HG03520 (cell line): ENCODE measurements around the gene TNS1.

ENCODE experiments used
- ATAC-seq: cut with Tn5 transposase; IDR thresholded peaks from one replicate; pipeline ENCODE4 v1.9.1; 2021; ENCODE audit warnings: mild to moderate bottlenecking, moderate library complexity; ENCODE audit not compliant: unreplicated experiment

The TNS1 gene

DNA sequence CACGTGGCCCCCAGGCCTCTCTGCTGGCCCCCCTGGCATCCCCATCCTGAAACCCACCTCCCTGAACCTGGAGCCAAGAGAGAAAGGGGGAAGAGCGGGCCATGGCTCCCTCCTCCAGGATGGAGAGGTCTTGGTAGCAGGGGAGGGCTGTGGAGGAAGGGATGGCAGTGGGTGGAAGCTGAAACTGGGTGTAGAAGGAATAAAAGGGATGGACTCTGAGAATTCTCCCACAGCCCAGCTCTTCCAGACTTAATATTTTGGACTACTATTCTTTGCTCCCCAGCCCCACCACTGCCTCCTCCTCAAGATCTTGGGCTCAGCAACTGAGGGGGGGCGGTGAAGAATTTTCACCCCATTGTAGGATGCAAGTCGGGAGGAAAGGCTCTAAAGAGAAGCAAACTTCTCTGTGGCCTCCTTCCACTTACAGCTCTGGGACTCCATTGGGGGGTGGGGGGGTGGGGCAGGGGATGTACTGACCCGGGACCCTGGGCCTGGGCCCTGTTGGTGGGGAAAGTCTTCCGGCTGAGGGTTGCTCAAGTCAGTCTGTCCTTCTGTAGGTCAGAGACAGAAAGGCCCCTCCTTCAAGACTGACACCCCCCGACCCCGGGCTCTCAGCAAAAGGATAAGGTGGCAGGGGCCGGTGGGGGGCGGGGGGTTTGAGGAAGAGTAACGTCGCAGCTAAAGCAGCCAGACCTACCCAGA is 501 bp downstream of the TNS1 start:
- no peak for ATAC-seq

DNA sequence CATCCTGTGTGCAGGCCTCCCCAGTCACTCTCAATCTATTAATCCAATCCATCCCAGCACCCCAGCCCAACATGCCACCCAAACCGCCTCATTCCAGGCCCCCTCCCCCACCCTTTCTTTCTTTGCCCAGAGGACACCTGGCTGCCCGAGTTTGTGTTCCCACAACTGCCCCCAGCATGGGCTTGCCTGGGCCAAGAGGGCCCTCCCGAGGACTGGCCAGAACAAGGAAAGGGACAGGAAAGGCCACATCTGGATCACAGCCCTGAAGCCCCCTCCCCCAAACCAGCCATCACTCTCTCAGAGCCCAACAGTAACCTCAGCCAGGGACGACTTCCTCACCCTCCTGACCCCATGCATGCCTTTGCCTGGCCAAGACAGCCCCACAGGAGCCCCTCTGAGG is 1.2 kb downstream of the TNS1 start:
- no peak for ATAC-seq

DNA sequence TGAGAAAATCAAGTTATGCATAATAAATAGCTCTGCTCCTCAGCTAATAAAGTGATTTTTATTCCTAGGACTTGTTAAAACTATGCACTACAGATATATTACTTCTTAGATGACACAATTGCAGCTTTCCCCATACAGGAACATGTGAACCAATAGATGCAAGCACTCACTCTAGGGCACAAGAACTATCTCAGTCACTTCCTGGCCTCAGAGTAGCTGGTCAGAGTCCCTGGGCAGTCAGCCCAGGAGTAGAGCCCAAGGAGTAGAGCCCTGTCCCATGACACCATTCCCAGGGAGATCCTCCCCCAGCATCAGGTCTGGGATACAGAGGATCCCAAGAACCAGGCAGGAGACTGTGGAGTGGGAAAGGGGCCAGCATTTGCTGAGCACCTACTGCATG is 2.7 kb downstream of the TNS1 start:
- no peak for ATAC-seq

DNA sequence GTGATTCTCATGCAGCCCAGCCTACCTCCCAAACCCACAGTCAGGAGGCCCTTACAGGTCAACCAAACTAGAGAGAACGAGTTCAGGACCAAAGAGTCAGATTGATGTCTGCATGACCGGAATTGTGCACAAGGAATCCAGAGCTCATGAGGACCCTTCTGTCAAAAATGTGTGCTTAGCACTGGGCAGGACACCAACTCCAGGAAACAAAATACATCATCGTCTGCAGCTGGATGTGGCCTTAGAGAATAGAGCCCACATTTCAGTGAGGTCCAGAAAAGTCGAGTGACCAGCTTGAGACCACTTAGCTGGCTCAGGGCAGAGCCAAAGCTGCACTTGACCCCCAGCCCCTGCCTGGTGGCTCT is 3.2 kb downstream of the TNS1 start:
- no peak for ATAC-seq

DNA sequence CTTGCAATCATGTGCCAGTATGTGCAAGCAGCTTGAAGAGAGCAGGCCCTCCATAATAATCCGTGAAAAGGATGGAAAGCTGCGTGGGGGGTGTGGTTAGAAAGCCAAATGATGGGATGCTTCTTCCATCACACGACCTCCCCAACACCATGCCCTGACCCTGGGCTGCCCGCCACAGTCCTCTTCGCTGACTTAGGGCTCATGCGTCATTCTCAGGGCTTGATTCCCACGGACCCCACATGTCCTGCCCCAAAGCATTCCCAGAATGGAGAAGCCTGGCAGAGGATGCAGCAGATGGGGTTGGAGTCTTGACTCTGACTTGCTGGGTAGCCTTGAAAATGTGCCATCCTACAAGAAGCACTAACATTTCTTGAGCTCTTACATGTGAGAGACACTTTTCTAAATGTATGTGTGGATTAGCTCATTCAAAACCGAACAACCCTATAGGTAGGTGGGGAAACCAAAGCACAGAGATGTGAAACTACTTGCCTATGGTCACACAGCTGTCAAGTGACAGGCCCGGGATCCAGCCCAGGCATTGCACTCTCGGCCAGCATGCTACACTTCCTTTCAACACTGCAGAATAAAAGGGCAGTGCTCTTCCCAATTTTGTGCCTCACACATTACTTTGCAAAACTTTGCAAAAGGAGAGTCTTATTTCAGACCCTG is 3.7 kb downstream of the TNS1 start:
- no peak for ATAC-seq

DNA sequence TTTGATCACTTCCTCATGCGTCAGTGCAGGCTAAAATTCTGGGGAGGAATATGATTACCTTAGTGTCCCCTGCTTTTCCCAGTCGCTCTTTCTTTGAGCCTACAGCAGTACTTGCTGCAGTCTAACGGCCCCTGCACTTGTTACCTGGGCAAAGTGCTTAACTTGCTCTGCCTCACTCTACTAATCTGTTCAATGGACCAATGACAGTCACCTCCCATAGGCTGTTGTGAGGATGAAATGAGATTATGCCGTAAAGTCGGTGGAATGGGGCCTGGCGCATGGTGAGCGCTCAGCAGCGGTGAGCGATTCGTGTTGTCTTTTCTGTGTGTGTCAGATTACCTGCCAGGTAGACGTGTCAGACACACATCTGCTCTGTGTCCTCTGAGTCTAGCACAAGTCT is 5.3 kb downstream of the TNS1 start:
- no peak for ATAC-seq

DNA sequence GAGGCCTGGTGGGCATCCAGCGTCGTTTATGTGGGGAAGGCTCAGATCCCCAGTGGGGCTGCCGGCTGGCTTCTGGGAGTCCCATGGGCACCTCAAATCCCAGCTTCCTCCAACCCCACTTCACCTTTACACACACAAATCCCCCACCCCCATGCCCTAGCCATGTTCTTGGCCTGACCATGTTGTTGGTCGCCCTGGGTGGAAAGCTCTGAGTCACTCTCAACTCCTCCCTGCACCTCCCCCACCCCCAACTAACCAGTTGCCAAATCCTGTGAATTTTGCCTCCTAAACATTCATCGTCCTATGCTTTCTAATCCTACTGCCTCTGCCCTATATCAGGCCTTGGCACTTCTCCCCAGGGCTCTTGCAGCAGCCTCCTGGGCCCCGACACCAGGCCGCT is 6.4 kb downstream of the TNS1 start:
- no peak for ATAC-seq

DNA sequence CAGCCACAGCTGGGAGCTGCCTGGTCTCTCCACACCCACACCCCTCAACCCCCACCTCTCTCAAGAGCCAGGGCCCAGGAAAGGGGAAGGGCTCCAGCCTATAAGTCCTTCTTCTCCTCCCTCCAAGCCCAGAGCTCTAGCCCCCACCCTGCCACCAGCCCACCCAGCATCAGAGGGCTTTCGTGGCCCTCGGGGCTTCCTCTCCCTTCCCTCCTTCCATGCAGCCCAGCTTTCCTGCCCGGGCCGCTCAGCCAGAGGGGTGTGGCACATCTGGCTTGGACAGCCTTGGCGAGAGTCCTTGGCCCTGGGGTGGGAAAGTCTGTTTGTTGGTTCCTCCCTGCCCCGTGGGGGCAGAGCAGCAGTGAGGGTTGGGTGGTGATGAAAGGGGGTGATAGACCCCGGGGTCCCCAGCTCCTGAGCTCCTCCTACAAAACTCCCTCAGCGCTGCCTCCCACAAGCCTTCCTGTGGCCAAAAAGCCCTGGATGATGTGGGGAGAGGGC is 7.0 kb downstream of the TNS1 start:
- no peak for ATAC-seq

DNA sequence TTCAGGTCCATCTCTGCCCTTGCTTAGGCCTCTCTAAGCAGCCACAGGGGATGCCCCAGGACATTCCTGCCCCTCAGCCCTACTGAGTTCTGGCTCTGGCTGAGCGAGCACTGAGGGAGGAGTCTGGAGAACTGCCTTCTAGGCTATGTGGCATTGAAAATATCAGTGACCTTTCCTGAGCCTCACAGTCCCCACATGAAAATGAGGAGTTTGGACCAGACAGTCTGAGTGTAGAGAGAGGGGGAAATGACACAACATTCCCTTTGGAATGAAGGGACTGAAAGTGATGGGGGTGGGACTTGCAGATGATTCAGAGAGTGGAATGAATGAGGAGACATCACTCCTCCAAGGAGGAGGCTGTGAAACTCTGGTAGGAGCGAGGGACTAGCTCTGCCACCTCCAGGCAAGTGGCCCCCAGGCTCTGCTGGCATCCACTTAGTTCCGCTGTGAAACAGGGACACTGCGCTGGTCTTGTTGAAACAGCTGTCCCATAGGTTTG is 8.0 kb downstream of the TNS1 start:
- no peak for ATAC-seq

DNA sequence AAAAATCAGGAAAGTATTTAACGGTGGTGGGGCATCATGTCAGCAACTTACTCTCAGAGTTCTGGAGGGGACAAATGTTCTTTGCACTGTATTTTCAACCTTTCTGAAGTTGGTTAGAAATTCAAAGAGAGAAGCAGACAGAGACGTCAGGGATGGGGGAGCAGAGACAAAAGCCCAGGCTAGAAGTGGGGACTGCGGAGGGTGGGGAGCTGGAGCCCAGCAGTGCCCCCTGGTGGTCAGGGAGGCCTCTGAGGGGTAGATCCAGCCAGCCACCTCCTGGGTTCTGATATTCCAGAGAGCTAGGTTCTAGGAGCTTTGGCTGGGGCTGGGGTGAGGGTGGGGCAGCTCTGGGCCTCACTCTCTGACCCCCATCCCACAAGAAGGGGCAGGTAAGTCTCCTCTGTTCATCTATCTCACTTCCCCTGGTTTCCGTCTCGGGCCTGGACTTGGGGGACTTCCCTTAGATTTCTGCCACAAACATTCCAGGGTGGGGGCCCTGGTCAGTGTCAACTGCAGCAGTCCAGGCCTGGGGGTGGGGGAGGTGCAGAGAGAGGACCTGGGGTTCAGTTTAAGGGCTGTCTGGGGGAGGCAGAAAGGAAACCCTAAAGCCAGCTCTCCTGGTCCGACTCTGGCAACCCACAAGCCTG is 8.9 kb downstream of the TNS1 start:
- no peak for ATAC-seq

DNA sequence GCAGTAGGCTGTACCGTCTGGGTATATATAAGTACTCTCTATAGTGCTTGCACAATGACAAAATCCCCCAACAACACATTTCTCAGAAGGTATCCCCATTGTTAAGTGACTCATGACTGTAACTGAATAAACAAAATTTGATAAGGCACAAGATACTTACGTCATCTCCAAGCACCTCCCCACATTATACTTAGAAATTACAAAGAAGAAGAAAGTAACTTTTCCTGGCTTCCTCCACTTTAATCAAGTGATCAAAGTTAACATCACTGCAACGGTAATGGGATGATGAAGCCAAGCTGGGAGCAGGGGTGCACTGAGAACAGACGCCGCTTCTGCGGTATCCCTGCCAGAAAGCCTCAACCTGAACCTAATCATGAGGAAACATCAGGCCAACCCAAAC is 9.7 kb downstream of the TNS1 start:
- no peak for ATAC-seq

DNA sequence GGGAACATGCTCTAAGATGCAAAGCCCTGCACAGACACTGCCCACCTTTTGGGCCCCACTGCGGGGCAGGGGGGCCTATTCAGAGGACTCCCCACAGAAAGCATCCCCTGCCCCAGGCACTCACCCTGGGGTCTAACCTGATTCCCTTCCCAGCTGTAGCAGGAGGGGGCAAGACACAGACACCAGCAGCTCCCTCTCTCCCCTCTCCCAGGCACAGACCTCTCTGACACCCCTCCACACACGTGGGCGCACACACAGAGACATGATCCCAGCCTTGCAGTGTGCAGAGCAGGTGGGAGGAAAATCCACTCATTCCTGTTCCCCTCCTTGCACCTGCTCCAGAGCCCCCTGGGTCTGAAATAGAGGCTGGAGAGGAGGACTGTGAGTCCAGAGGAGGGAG is 10.7 kb downstream of the TNS1 start:
- ATAC-seq: no peak

DNA sequence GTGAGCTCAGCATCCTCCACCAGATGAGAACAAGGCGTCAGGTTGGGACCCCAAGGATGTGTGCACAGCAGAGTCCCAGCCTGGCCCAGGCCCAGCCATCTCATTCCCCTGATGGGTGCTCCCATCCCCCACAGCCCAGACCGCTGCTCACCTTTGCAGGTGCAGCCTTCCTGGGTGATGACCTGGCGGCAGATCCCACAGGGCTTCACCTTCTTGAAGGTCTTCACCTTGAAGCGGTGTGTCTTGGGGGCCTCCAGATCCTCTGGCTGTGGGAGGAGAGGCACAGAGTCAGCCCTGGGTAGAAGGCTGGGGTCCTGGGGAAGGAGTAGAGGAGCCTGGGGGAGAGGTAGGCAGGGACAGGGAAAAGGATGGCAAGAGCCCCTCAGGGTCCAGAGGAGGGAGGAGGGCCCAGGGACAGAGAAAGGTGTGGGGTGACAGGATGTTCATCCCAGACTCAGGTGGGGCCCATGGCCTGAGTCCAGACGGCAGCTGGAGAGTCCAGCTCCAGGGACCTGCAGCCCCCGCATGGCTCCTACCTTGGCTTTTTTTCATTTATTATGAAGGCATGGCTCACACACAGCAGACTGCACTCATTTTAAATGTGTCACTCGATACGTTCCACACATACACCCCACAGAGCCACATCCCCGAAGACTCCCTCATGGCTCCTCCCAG is 11.9 kb downstream of the TNS1 start:
- ATAC-seq: no peak

DNA sequence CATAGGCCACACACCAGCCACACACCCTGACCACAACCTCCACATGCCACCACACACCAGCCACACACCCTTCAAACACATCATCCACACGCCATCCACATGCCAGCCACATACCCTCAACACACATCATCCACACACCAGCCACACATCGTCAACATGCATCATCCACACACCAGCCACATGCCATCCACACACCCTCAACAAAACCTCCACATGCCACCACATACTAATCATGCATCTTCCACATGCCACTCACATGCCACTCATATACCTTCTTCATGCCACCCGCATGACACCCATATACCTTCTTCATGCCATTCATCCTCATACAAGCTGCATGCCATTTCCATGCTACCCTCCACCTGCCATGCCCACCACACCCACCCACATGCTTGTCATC is 12.4 kb downstream of the TNS1 start:
- no peak for ATAC-seq

DNA sequence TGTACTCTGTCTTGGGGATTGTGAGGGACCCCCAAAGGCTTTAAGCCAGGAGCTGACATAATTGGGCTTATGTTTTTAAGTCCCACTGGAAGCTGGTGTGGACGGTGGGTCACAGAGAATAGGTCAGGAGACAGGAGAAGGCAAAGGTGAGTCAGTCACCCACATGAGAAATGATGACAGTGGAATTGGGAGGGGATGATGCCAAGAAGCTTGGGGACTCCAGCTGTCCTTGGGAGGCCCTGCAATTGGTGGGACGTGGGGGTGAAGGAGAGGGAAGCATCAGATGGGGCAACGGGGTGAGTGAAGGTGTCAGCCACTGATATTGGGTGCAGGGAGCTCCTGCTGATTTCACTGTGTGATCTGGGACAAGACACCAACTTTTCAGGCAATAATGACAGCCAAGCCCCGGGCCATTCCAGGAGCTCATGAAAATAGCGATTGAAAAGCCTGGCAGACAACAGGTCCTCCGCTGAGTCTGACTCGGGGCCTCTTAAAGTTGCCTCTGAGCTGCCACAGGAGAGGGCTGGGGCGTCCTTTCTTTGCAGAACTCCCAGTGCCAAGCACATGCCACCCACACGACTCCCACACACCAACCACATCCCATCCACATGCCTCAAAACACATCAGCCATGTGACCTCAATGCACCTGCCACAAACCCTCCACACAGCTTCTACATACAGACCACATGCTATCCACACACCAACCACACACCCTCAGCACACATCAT is 13.4 kb downstream of the TNS1 start:
- no peak for ATAC-seq

DNA sequence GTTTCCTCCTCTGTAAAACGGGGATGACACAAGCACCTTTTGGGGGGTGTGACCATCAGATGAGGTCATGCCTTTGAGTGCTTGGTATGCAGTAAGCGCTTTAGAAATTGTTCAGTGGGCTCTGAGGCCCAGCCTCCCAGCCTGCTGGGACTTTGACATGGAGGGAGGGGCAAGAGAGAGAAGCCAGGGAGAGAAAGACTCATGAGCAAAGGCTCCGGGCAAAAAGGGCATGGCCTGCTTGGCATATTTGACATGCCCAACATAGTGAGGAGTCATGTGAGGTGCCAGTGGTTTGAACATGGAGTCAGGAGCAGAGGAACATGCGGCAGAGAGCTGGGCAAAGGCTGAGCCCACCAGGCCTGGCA is 14.0 kb downstream of the TNS1 start:
- ATAC-seq: no peak

DNA sequence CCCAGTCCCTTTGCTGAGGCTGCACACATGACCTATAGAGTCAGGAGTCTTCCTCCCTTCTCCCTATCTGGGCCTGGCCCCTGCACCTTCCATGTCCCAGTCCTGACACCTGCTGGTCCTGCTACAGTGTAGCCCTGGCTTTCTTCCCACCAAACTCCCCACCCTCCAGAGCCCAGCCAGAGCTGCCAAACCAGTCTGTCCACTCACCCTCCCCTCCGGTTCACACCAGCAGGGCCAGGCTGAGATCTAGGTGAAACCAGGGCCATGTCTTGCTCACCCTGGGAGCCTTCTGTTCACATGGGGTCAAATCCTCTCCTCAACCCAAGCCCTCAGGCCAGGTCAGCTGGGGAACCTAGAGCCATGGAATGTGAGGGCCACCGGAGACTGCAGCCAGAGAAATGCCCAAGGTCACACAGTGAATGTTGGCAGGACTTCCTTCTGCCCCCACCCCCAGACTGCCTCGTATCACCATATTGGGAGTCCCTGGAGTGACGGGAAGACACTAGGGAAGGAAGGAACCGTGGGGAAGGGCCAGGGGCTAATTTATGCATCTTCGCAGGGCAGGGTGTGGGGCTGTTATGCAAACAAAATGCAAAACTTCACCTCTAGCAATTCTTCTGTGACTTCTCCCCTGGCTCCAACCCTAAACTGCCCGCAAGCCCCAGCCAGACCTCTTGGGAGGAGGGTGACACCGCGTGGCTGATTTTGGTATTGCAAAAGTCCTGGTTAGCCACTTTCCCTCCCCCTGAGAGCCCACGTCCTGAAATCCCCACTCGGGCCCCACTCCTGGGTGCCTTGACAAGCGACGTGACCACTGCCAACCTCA is 14.6 kb downstream of the TNS1 start:
- no peak for ATAC-seq

DNA sequence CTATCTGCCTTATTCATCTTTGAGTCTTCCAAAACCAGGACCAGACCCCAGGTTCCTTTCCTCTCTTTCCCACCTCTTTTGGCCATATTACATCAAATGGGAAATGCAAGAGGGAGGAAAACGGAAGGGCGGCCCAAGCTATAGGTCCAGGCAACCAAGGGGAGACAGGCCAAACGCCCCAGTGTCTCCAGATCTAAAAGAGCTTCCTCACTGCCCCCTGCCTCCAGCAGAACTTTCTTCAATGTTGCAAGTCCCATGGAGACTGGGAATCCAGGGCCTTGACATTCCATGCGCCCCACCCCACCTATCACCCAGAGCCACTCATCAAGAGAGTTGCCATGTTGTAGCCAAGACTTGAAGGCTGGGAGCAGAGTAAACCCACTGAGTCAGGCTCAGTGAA is 15.4 kb downstream of the TNS1 start:
- ATAC-seq: no peak

DNA sequence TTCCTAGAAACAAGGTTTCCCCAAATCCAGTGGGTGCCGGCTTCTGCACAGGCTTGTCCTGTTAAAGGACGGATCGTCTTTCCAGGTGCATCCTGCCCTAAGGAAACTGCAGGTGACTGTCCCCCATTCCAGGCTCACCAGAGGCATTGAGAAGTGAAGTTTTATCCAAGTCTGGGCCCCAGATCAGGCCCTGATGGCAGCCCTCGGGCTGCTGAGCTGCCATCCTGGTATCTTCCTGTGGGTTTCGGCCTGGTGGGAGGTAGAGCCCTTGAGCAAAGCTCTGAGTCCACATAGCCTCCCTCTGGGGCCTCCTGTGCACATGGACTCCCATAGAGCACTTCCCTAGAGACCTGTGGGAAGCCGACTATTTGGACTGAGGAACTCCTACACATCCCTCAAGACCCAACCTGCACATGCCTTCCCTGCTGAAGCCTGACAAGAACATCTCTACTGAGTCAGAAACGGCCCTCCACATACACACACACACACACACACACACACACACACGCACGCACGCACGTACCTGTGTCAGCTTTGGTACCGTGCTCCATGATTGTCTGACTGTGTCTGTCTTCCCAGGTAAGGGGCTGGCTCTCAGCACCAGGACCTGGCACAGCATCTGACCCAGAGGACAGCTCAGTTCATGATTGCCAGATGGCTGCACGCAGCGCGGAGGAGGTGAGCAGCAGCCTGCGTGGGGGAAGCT is 16.4 kb downstream of the TNS1 start:
- no peak for ATAC-seq
